A549 (cell line): ENCODE data around the gene MAP6. TPM values are rescaled to one million over a fixed set of nuclear protein-coding genes. Genes with fewer than 3 reads are reported as not detected.

Experiments used
- ATAC-seq, 2 experiments: fragments of 200-7000 bp in 1 of 2; fragments of >200 bp in 1 of 2; cut with Nextera tagmentation in 1 of 2; cut with Tn5 transposase in 1 of 2; 3 replicates each; pipeline versions ENCODE4 v1.8.0 to v1.9.1; 2018 to 2020; ENCODE audit warnings: mild to moderate bottlenecking in 1 of 2, moderate library complexity in 1 of 2
- CTCF ChIA-PET: fragments of 300-600 bp; sonication (Branson Sonifier 250); formaldehyde crosslinking; extraction: SDS; loops from one replicate; lab custom pipeline; 2021; ENCODE audit warnings: antibody characterized with exemption, inconsistent platforms; lab: Yijun Ruan, JAX
- POLR2A ChIA-PET: fragments of 350-600 bp; formaldehyde crosslinking; extraction: SDS; loops from one replicate; lab custom pipeline; 2021; ENCODE audit warnings: antibody characterized with exemption, inconsistent platforms; lab: Yijun Ruan, JAX
- DNase-seq, 2 experiments: peaks; one replicate each; pipeline versions ENCODE4 v3.0.0 to v3.0.0-alpha.2; 2011 to 2016; ENCODE audit warnings: low read depth in 1 of 2, low spot score in 1 of 2
- FAIRE-seq: peaks from 2 replicates; lab custom pipeline; 2011; peaks lifted over from hg19 to GRCh38; lab: Jason Lieb, UNC
- H3K27ac ChIP-seq, 2 experiments: fragments of >200 bp; sonication (Bioruptor Twin); formaldehyde crosslinking; 3 replicates each; pipeline ENCODE4 v1.5.1; 2016 to 2017
- H3K4me1 ChIP-seq: fragments of >200 bp; sonication (Bioruptor Twin); formaldehyde crosslinking; 3 replicates; pipeline ENCODE4 v1.6.1; 2016
- H3K4me2 ChIP-seq: fragments of >200 bp; sonication (Bioruptor Twin); formaldehyde crosslinking; 3 replicates; pipeline ENCODE4 v1.6.1; 2016
- H3K4me3 ChIP-seq: fragments of >200 bp; sonication (Bioruptor Twin); formaldehyde crosslinking; 3 replicates; pipeline ENCODE4 v1.5.1; 2016
- H3K9me3 ChIP-seq: fragments of >200 bp; sonication (Bioruptor Twin); formaldehyde crosslinking; 3 replicates; pipeline ENCODE4 v1.6.1; 2016
- CBX2 ChIP-seq: fragments of 200-600 bp; sonication (generic); IDR thresholded peaks from 2 replicates; pipeline ENCODE4 v1.6.1; 2016; ENCODE audit warnings: low read depth, mild to moderate bottlenecking, borderline replicate concordance
- CHD4 ChIP-seq: fragments of 200-600 bp; sonication (generic); IDR thresholded peaks from 2 replicates; pipeline ENCODE4 v1.6.1; 2016; ENCODE audit warnings: antibody characterized with exemption, mild to moderate bottlenecking, borderline replicate concordance
- EHF ChIP-seq: fragments of 250-450 bp; sonication (Bioruptor Pico); IDR thresholded peaks from 2 replicates; pipeline ENCODE4 v1.5.0; 2020; ENCODE audit warnings: mild to moderate bottlenecking
- EHMT2 ChIP-seq: fragments of 200-600 bp; sonication (generic); IDR thresholded peaks from 2 replicates; pipeline ENCODE4 v1.6.1; 2016; ENCODE audit warnings: antibody characterized with exemption, low read depth, mild to moderate bottlenecking, moderate library complexity
- EP300 ChIP-seq, 2 experiments: fragments of >200 bp; sonication (Bioruptor Twin); formaldehyde crosslinking; IDR thresholded peaks; 2 replicates in 1 of 2; 3 replicates in 1 of 2; pipeline ENCODE4 v1.6.1; 2016 to 2017
- FOSL2 ChIP-seq, 2 experiments: fragments of 450-650 bp in 1 of 2; fragments of >200 bp in 1 of 2; sonication (Bioruptor Twin) in 1 of 2; formaldehyde crosslinking; IDR thresholded peaks; 2 replicates each; pipeline versions ENCODE4 v1.5.0 to v1.6.1; 2016 to 2020; ENCODE audit warnings: mild to moderate bottlenecking in 1 of 2, moderate library complexity in 1 of 2
- HEYL ChIP-seq: fragments of 250-450 bp; sonication (Bioruptor Pico); IDR thresholded peaks from 2 replicates; pipeline ENCODE4 v1.8.0; 2021; ENCODE audit warnings: mild to moderate bottlenecking, moderate library complexity
- HOXA7 ChIP-seq: fragments of 250-450 bp; sonication (Bioruptor Pico); IDR thresholded peaks from 2 replicates; pipeline ENCODE4 v1.5.0; 2020; ENCODE audit warnings: mild to moderate bottlenecking, moderate library complexity
- JUN ChIP-seq, 2 experiments: fragments of >200 bp; sonication (Bioruptor Twin); formaldehyde crosslinking; IDR thresholded peaks; 2 replicates in 1 of 2; 3 replicates in 1 of 2; pipeline ENCODE4 v1.6.1; 2016 to 2017
- JUNB ChIP-seq: fragments of >200 bp; sonication (Bioruptor Twin); formaldehyde crosslinking; IDR thresholded peaks from 2 replicates; pipeline ENCODE4 v1.6.1; 2016
- MAFK ChIP-seq: fragments of 450-650 bp; IDR thresholded peaks from 2 replicates; pipeline ENCODE4 v1.6.1; 2014; ENCODE audit not compliant: partially characterized antibody
- MAZ ChIP-seq: fragments of 150-350 bp; IDR thresholded peaks from 2 replicates; pipeline ENCODE4 v1.6.1; 2014; ENCODE audit warnings: antibody characterized with exemption, low read depth, low read length, borderline replicate concordance
- PHF8 ChIP-seq: fragments of 200-600 bp; sonication (generic); IDR thresholded peaks from 2 replicates; pipeline ENCODE4 v1.6.1; 2016; ENCODE audit warnings: low read depth, mild to moderate bottlenecking, antibody characterized with exemption, moderate library complexity, borderline replicate concordance
- POLR2A ChIP-seq: IDR thresholded peaks from 2 replicates; pipeline ENCODE4 v1.6.1; 2012; ENCODE audit warnings: mild to moderate bottlenecking, low read length
- RAD21 ChIP-seq, 2 experiments: fragments of >200 bp in 1 of 2; sonication (Bioruptor Twin) in 1 of 2; formaldehyde crosslinking in 1 of 2; IDR thresholded peaks in 1 of 2; conservative IDR thresholded peaks in 1 of 2; 2 replicates in 1 of 2; 3 replicates in 1 of 2; pipeline ENCODE4 v1.6.1; 2012 to 2018; ENCODE audit warnings: inconsistent platforms in 1 of 2
- RARB ChIP-seq: fragments of 250-450 bp; sonication (Bioruptor Pico); IDR thresholded peaks from 2 replicates; pipeline ENCODE4 v1.8.0; 2021; ENCODE audit warnings: mild to moderate bottlenecking, moderate library complexity
- RCOR1 ChIP-seq: fragments of 150-350 bp; IDR thresholded peaks from 2 replicates; pipeline ENCODE4 v1.6.1; 2014; ENCODE audit warnings: antibody characterized with exemption, low read length, low read depth
- RNF2 ChIP-seq: fragments of 200-600 bp; sonication (generic); IDR thresholded peaks from 2 replicates; pipeline ENCODE4 v1.6.1; 2016; ENCODE audit warnings: low read depth, mild to moderate bottlenecking, antibody characterized with exemption, moderate library complexity, borderline replicate concordance
- TP53 ChIP-seq: fragments of 250-450 bp; sonication (Bioruptor Pico); IDR thresholded peaks from 2 replicates; pipeline ENCODE4 v1.5.0; 2021; ENCODE audit warnings: mild to moderate bottlenecking, moderate library complexity
- ZC3H11A ChIP-seq: fragments of 450-650 bp; IDR thresholded peaks from 2 replicates; pipeline ENCODE4 v1.6.1; 2014; ENCODE audit warnings: antibody characterized with exemption, mild to moderate bottlenecking
- ZFP36 ChIP-seq: fragments of 450-650 bp; IDR thresholded peaks from 2 replicates; pipeline ENCODE4 v1.6.1; 2014; ENCODE audit warnings: borderline replicate concordance; ENCODE audit not compliant: partially characterized antibody
- ZSCAN20 ChIP-seq: fragments of 250-450 bp; sonication (Bioruptor Pico); IDR thresholded peaks from 2 replicates; pipeline ENCODE4 v1.8.0; 2022; ENCODE audit warnings: mild to moderate bottlenecking, moderate library complexity
- WGBS: methylation state at CpG from one replicate; pipeline ENCODE4 v1.1.6; 2017; ENCODE audit errors: missing lambda C conversion rate; 5-methylcytosine and 5-hydroxymethylcytosine counted together
- polyA plus RNA-seq, 4 experiments: library from polyadenylated mRNA; depleted of rRNA in 3 of 4; stranded (reverse); fragments of >200 nt; fragmentation: RNase III in 1 of 4; extraction: RNeasy Plus Mini Kit Qiagen cat#74134 plus additional on column Dnase treatment in 1 of 4; gene quantifications; 2 replicates in 3 of 4; 3 replicates in 1 of 4; pipeline ENCODE4 v1.2.3, GENCODE V29; 2011 to 2017
- TF ChIP-seq, protein P1 (sequence below): IDR thresholded peaks from 2 replicates; pipeline ENCODE4 v1.6.1; 2012
- TF ChIP-seq, protein P2 (sequence below): fragments of 200-600 bp; sonication (generic); IDR thresholded peaks from 2 replicates; pipeline ENCODE4 v1.6.1; 2016; ENCODE audit warnings: antibody characterized with exemption, mild to moderate bottlenecking, moderate library complexity
- TF ChIP-seq, protein P3 (sequence below): IDR thresholded peaks from 2 replicates; pipeline ENCODE4 v1.6.1; 2012; ENCODE audit warnings: low read depth, borderline replicate concordance

Gene MAP6
- polyA plus RNA-seq, 2 of the 4 experiments (the other 2 are of a cell fraction) = 1.1 to 2.1 TPM

DNA sequence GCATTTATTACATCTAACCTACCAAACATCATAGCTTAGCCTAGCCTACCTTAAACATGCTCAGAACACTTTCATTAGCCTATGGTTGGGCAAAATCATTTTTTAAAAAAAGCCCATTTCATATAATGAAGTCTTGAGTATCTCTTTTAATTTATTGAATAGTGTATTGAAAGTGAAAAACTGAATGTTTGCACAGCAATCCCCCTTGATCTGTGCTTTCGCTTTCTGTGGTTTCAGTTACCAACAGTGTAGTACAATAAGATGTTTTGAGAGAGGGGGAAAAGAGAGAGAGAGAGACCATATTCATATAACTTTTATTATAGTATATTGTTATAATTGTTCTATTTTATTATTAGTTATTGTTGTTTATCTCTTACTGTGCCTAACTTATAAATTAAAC, 8.4 kb upstream of the MAP6 start:
- no peaks in the 10 kb centered on the region for H3K4me1 ChIP-seq
- H3K27ac ChIP-seq = no peak overlapping the region
- TF ChIP-seq RAD21 (conservative IDR thresholded peaks at IDR 0.05 in 1 of 2, IDR thresholded peaks at IDR 0.05 in 1 of 2) = no peak
- ATAC-seq (no peak), DNase-seq (no peak), FAIRE-seq (no peak)
- 52% methylated on average over 1 of the region's 1 CpG for WGBS
- ChIA-PET POLR2A (no interaction called here), CTCF (no interaction called here)
- no peak overlapping the region for H3K4me3 ChIP-seq
- H3K9me3 ChIP-seq = no peaks in the 10 kb centered on the region
- H3K4me2 ChIP-seq = no peak overlapping the region

DNA sequence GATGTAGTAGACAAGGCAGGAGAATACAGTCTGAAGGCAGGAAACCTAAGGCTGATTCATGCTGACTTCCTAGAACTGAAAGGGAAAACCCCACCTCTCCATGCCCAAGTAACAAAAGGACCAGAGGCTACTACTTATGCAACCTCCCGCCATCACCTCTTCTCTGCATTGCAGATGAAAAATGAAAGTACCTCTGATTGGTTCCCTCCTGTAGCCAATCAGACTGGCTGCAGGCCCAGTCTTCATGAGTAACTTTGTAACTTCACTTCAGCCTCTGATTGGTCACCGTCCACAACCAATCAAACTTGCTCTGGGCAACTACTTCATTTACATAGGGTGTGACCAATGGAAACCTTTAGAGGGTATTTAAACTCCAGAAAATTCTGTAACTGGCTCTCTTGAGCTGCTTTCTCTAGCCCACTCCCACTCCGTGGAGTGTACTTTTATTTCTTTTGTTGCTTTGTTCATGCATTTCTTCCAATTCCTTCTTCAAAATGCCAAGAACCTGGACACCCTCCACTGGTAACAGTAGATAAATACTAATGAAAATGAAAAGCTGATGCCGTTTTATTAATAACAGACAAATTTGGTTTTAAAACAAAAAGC, 5.2 kb upstream of the MAP6 start:
- peak in 1 of 2 experiments; percentile 79 for DNase-seq
- ChIA-PET CTCF (no interaction called here), POLR2A (no interaction called here)
- TF ChIP-seq JUN (IDR thresholded peaks at IDR 0.05) (no peak), POLR2A (no peak), ZC3H11A (no peak), RCOR1 (no peak), EP300 (IDR thresholded peaks at IDR 0.05) (no peak), EHMT2 (no peak), RARB (CRISPR knock-in tag) (no peak), RAD21 (conservative IDR thresholded peaks at IDR 0.05 in 1 of 2, IDR thresholded peaks at IDR 0.05 in 1 of 2) (no peak), RNF2 (no peak), HEYL (no peak), ZFP36 (no peak), TP53 (CRISPR knock-in tag) (no peak), CHD4 (no peak), EHF (CRISPR knock-in tag) (no peak), PHF8 (no peak), FOSL2 (IDR thresholded peaks at IDR 0.05) (no peak), FOSL2 (CRISPR knock-in tag; IDR thresholded peaks at IDR 0.05) (no peak)
- TF ChIP-seq, protein P1, sequence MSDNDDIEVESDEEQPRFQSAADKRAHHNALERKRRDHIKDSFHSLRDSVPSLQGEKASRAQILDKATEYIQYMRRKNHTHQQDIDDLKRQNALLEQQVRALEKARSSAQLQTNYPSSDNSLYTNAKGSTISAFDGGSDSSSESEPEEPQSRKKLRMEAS = no peak
- TF ChIP-seq, protein P2, sequence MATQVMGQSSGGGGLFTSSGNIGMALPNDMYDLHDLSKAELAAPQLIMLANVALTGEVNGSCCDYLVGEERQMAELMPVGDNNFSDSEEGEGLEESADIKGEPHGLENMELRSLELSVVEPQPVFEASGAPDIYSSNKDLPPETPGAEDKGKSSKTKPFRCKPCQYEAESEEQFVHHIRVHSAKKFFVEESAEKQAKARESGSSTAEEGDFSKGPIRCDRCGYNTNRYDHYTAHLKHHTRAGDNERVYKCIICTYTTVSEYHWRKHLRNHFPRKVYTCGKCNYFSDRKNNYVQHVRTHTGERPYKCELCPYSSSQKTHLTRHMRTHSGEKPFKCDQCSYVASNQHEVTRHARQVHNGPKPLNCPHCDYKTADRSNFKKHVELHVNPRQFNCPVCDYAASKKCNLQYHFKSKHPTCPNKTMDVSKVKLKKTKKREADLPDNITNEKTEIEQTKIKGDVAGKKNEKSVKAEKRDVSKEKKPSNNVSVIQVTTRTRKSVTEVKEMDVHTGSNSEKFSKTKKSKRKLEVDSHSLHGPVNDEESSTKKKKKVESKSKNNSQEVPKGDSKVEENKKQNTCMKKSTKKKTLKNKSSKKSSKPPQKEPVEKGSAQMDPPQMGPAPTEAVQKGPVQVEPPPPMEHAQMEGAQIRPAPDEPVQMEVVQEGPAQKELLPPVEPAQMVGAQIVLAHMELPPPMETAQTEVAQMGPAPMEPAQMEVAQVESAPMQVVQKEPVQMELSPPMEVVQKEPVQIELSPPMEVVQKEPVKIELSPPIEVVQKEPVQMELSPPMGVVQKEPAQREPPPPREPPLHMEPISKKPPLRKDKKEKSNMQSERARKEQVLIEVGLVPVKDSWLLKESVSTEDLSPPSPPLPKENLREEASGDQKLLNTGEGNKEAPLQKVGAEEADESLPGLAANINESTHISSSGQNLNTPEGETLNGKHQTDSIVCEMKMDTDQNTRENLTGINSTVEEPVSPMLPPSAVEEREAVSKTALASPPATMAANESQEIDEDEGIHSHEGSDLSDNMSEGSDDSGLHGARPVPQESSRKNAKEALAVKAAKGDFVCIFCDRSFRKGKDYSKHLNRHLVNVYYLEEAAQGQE = no peak
- Histone ChIP-seq H3K4me2 (0 out of 3 replicates have a peak overlapping the region, but pooled peaks have one; percentile 8), H3K4me3 (no peak overlapping the region), H3K4me1 (no peaks in the 10 kb centered on the region), H3K27ac (no peak overlapping the region), H3K9me3 (no peaks in the 10 kb centered on the region)
- WGBS = 65% methylated on average over 4 of the region's 4 CpGs
- FAIRE-seq = no peak
- peak in 1 of 2 experiments; percentile 79; a peak in 3 of 6 replicates for ATAC-seq

DNA sequence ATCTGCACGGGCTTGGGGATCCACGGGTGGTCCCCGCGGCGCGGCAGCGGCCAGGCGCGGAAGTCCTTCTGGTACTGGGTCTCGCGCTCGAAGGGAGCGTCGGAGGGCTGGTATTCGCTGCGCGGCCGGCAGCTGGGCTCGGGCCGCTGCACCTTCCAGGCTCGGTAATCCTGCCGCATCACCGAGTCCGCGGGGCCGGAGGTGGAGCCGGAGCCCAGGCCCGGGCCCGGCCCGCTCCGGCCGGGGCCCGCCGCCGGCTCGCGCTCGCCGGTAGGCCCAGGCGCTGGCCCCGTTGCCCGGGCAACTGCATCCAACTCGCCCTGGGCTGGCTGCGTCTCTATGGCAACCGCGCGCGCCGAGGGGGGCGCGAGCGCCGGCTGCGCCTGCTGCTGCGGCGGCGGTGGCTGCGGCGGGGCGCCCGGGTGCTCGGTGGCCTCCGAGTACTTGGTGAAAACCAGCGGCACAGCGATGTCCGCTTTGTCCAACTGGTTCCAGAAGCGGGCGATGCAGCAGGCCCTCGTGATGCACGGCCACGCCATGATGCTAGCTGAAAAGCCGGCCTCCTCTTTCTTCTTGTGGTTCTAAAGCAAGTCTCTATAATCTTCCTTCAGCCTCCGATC, 897 bp downstream of the MAP6 start:
- CTCF ChIA-PET = interaction anchor here (0.6 to 1.2 kb wide), 3 partner anchors 10 to 446 kb away, joined by 3 to 4 read pairs (median 3); no protein-coding TSS in a partner anchor
- H3K4me2 ChIP-seq = peak overlapping the region; percentile 99
- peak overlapping the region; percentile 65 to 82 for H3K27ac ChIP-seq
- TF ChIP-seq JUNB (no peak), ZC3H11A (no peak), CBX2 (no peak), ZFP36 (no peak), ZSCAN20 (CRISPR knock-in tag) (no peak), FOSL2 (IDR thresholded peaks at IDR 0.05) (no peak), FOSL2 (CRISPR knock-in tag; IDR thresholded peaks at IDR 0.05) (no peak), MAFK (no peak), POLR2A (no peak), HOXA7 (CRISPR knock-in tag) (no peak), HEYL (no peak), MAZ (no peak)
- TF ChIP-seq, protein P3, sequence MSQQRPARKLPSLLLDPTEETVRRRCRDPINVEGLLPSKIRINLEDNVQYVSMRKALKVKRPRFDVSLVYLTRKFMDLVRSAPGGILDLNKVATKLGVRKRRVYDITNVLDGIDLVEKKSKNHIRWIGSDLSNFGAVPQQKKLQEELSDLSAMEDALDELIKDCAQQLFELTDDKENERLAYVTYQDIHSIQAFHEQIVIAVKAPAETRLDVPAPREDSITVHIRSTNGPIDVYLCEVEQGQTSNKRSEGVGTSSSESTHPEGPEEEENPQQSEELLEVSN = no peak

More for the DNA sequence above, 897 bp downstream of the MAP6 start:
- FAIRE-seq (no peak), DNase-seq (peak; percentile 35 to 41), ATAC-seq (peak; percentile 52 to 66)
- Histone ChIP-seq H3K4me3 (peak overlapping the region; percentile 63), H3K9me3 (no peaks in the 10 kb centered on the region), H3K4me1 (no peaks in the 10 kb centered on the region)
- 18% methylated on average over 15 of the region's 73 CpGs for WGBS
- POLR2A ChIA-PET = no interaction called here
